ENCODE results near the gene DECR2. TPM values are rescaled to one million over a fixed set of nuclear protein-coding genes. Genes with fewer than 3 reads are reported as not detected.

The DECR2 gene
- total RNA-seq, 1 donor from 2014 or later = 17.4 TPM

GRCh38 chr16:450385-450784 is 48.7 kb downstream of the DECR2 start:
- no peaks in the 10 kb centered on the region for H3K9me3 ChIP-seq (ENCODE audit: insufficient read depth, low read depth, low read length)
- H3K36me3 ChIP-seq (ENCODE audit: insufficient read depth, low read length) = no peaks in the 10 kb centered on the region
- no peak overlapping the region for H3K4me3 Mint-ChIP-seq (ENCODE audit: unreplicated experiment)
- TF ChIP-seq CTCF (IDR thresholded peaks at IDR 0.05; ENCODE audit: insufficient read depth, low read depth, low read length) (no peak), EZH2 (IDR thresholded peaks at IDR 0.05; ENCODE audit: insufficient read depth, low read length) (no peak)
- H3K27ac Mint-ChIP-seq (ENCODE audit: unreplicated experiment) = no peak overlapping the region
- H3K27ac ChIP-seq (ENCODE audit: low read depth, low read length) = no peak overlapping the region
- H3K4me1 Mint-ChIP-seq (ENCODE audit: low read depth, unreplicated experiment) = no peaks in the 10 kb centered on the region
- no peaks in the 10 kb centered on the region for H3K4me1 ChIP-seq (ENCODE audit: insufficient read depth, low read length)
- no peaks in the 10 kb centered on the region for H3K36me3 Mint-ChIP-seq (ENCODE audit: low read depth, unreplicated experiment)
- H3K9ac ChIP-seq (ENCODE audit: low read length) = no peak overlapping the region
- peaks cover 39% of the 10 kb centered on the region for H3K79me2 ChIP-seq (ENCODE audit: insufficient read depth, low read length)
- H2AFZ ChIP-seq (ENCODE audit: low read depth, low read length) = no peak overlapping the region
- H3K4me2 ChIP-seq (ENCODE audit: low read length) = no peak overlapping the region
- H4K20me1 ChIP-seq (ENCODE audit: insufficient read depth, low read length) = peaks cover 43% of the 10 kb centered on the region
- FAIRE-seq = no peak
- no peaks in the 10 kb centered on the region for H3K9me3 Mint-ChIP-seq (ENCODE audit: unreplicated experiment)
- H3K27me3 ChIP-seq (ENCODE audit: insufficient read depth, low read length) = no peaks in the 10 kb centered on the region
- DNase-seq (ENCODE audit: low read depth) = no peak
- H3K27me3 Mint-ChIP-seq (ENCODE audit: low read depth, unreplicated experiment) = no peaks in the 10 kb centered on the region
- H3K4me3 ChIP-seq (ENCODE audit: insufficient read depth, low read depth, low read length) = no peak overlapping the region

GRCh38 chr16:450785-451512 is 49.3 kb downstream of the DECR2 start:
- Mint-ChIP-seq H3K9me3 (ENCODE audit: unreplicated experiment) (no peaks in the 10 kb centered on the region), H3K4me3 (ENCODE audit: unreplicated experiment) (no peak overlapping the region), H3K4me1 (ENCODE audit: low read depth, unreplicated experiment) (no peaks in the 10 kb centered on the region), H3K27me3 (ENCODE audit: low read depth, unreplicated experiment) (no peaks in the 10 kb centered on the region), H3K27ac (ENCODE audit: unreplicated experiment) (no peak overlapping the region), H3K36me3 (ENCODE audit: low read depth, unreplicated experiment) (no peaks in the 10 kb centered on the region)
- TF ChIP-seq EZH2 (IDR thresholded peaks at IDR 0.05; ENCODE audit: insufficient read depth, low read length) = no peak
- TF ChIP-seq CTCF (IDR thresholded peaks at IDR 0.05; ENCODE audit: insufficient read depth, low read depth, low read length) = no peak
- peaks cover 39% of the 10 kb centered on the region for H3K79me2 ChIP-seq (ENCODE audit: insufficient read depth, low read length)
- H3K4me1 ChIP-seq (ENCODE audit: insufficient read depth, low read length) = no peaks in the 10 kb centered on the region
- no peak overlapping the region for H2AFZ ChIP-seq (ENCODE audit: low read depth, low read length)
- no peaks in the 10 kb centered on the region for H3K9me3 ChIP-seq (ENCODE audit: insufficient read depth, low read depth, low read length)
- no peaks in the 10 kb centered on the region for H3K36me3 ChIP-seq (ENCODE audit: insufficient read depth, low read length)
- no peak overlapping the region for H3K4me3 ChIP-seq (ENCODE audit: insufficient read depth, low read depth, low read length)
- no peaks in the 10 kb centered on the region for H3K27me3 ChIP-seq (ENCODE audit: insufficient read depth, low read length)
- H4K20me1 ChIP-seq (ENCODE audit: insufficient read depth, low read length) = peaks cover 42% of the 10 kb centered on the region
- no peak overlapping the region for H3K27ac ChIP-seq (ENCODE audit: low read depth, low read length)
- DNase-seq (ENCODE audit: low read depth) (no peak), FAIRE-seq (no peak)
- no peak overlapping the region for H3K4me2 ChIP-seq (ENCODE audit: low read length)
- no peak overlapping the region for H3K9ac ChIP-seq (ENCODE audit: low read length)

- H3K4me2 ChIP-seq (ENCODE audit: low read length) = no peak overlapping the region
- no peak overlapping the region for H3K27ac ChIP-seq (ENCODE audit: low read depth, low read length)
- H3K79me2 ChIP-seq (ENCODE audit: insufficient read depth, low read length) = peaks cover 28% of the 10 kb centered on the region
- DNase-seq (ENCODE audit: low read depth) = no peak
- no peaks in the 10 kb centered on the region for H3K27me3 Mint-ChIP-seq (ENCODE audit: low read depth, unreplicated experiment)
- H3K4me3 ChIP-seq (ENCODE audit: insufficient read depth, low read depth, low read length) = no peak overlapping the region
- H4K20me1 ChIP-seq (ENCODE audit: insufficient read depth, low read length) = peaks cover 47% of the 10 kb centered on the region
- no peak overlapping the region for H3K27ac Mint-ChIP-seq (ENCODE audit: unreplicated experiment)
- no peak overlapping the region for H2AFZ ChIP-seq (ENCODE audit: low read depth, low read length)
- no peaks in the 10 kb centered on the region for H3K9me3 ChIP-seq (ENCODE audit: insufficient read depth, low read depth, low read length)
- H3K9ac ChIP-seq (ENCODE audit: low read length) = no peak overlapping the region
- H3K4me1 ChIP-seq (ENCODE audit: insufficient read depth, low read length) = no peaks in the 10 kb centered on the region
- H3K9me3 Mint-ChIP-seq (ENCODE audit: unreplicated experiment) = no peaks in the 10 kb centered on the region
- no peaks in the 10 kb centered on the region for H3K36me3 Mint-ChIP-seq (ENCODE audit: low read depth, unreplicated experiment)
- H3K4me3 Mint-ChIP-seq (ENCODE audit: unreplicated experiment) = no peak overlapping the region
- no peaks in the 10 kb centered on the region for H3K36me3 ChIP-seq (ENCODE audit: insufficient read depth, low read length)
- H3K27me3 ChIP-seq (ENCODE audit: insufficient read depth, low read length) = no peaks in the 10 kb centered on the region
- TF ChIP-seq CTCF (IDR thresholded peaks at IDR 0.05; ENCODE audit: insufficient read depth, low read depth, low read length) = no peak
- TF ChIP-seq EZH2 (IDR thresholded peaks at IDR 0.05; ENCODE audit: insufficient read depth, low read length) = no peak
- no peak for FAIRE-seq
- H3K4me1 Mint-ChIP-seq (ENCODE audit: low read depth, unreplicated experiment) = peaks cover 8% of the 10 kb centered on the region
These were observed 52.8 kb downstream of the DECR2 start for GRCh38 chr16:454397-454940.
